Neutrophil (primary cell): ENCODE results near the gene PCNX2.
"Not testable (repeated sequence)": the region's sequence is repeated elsewhere in the genome, so short reads cannot be mapped to it uniquely, and the experiment has no call there.

Source experiments
- H3K27ac ChIP-seq: fragments of 200-600 bp; sonication (generic); 2 replicates; pipeline ENCODE4 v1.5.1; 2016; ENCODE audit warnings: mild to moderate bottlenecking, moderate library complexity
- H3K27me3 ChIP-seq: fragments of 200-600 bp; sonication (generic); 2 replicates; pipeline ENCODE4 v1.6.0; 2016; ENCODE audit warnings: mild to moderate bottlenecking
- H3K36me3 ChIP-seq: fragments of 200-600 bp; sonication (generic); 2 replicates; pipeline ENCODE4 v1.5.1; 2017
- H3K4me1 ChIP-seq, 2 experiments: fragments of 200-600 bp in 1 of 2; sonication (generic) in 1 of 2; 1 replicate in 1 of 2; 2 replicates in 1 of 2; pipeline versions ENCODE4 v1.5.1 to v1.6.1; 2013 to 2016; ENCODE audit warnings: low read depth in 1 of 2, low read length in 1 of 2, mild to moderate bottlenecking in 1 of 2, moderate library complexity in 1 of 2; ENCODE audit not compliant: control insufficient read depth in 1 of 2, insufficient read depth in 1 of 2
- H3K4me3 ChIP-seq, 2 experiments: fragments of 200-600 bp in 1 of 2; sonication (generic) in 1 of 2; 1 replicate in 1 of 2; 2 replicates in 1 of 2; pipeline ENCODE4 v1.5.1; 2013 to 2016; ENCODE audit warnings: low read depth in 1 of 2, low read length in 1 of 2, mild to moderate bottlenecking in 1 of 2, moderate library complexity in 1 of 2
- H3K9me3 ChIP-seq: fragments of 200-600 bp; sonication (generic); 2 replicates; pipeline ENCODE4 v1.5.1; 2016
- TF ChIP-seq, protein P1 (sequence below): fragments of 200-600 bp; sonication (generic); IDR thresholded peaks from 2 replicates; pipeline ENCODE4 v1.5.1; 2016; ENCODE audit warnings: antibody characterized with exemption

Gene PCNX2

DNA sequence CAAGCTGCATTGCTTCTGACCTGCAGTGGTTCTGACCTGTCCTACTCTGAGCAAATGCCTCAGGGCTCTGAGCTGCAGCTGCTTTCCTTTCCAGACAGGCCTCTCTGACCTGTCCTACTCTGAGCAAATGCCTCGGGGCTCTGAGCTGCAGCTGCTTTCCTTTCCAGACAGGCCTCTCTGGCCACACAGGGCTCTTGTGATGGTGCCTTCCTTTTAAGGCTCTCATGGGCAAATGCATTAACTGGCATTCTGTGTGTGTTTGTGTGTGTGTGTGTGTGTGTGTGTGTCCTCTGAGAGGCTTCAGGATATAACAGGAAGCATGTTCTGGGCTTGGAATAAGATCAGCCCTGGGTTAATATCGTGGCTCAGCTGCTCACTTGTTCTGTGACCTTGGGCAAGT is 213.8 kb downstream of the PCNX2 start:
- Histone ChIP-seq H3K27ac (no peak overlapping the region), H3K36me3 (no peaks in the 10 kb centered on the region), H3K4me3 (no peak overlapping the region), H3K9me3 (no peaks in the 10 kb centered on the region), H3K4me1 (peaks cover 7 to 9% of the 10 kb centered on the region in 2 experiments), H3K27me3 (no peaks in the 10 kb centered on the region)
- TF ChIP-seq, protein P1, sequence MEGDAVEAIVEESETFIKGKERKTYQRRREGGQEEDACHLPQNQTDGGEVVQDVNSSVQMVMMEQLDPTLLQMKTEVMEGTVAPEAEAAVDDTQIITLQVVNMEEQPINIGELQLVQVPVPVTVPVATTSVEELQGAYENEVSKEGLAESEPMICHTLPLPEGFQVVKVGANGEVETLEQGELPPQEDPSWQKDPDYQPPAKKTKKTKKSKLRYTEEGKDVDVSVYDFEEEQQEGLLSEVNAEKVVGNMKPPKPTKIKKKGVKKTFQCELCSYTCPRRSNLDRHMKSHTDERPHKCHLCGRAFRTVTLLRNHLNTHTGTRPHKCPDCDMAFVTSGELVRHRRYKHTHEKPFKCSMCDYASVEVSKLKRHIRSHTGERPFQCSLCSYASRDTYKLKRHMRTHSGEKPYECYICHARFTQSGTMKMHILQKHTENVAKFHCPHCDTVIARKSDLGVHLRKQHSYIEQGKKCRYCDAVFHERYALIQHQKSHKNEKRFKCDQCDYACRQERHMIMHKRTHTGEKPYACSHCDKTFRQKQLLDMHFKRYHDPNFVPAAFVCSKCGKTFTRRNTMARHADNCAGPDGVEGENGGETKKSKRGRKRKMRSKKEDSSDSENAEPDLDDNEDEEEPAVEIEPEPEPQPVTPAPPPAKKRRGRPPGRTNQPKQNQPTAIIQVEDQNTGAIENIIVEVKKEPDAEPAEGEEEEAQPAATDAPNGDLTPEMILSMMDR = no peak

DNA sequence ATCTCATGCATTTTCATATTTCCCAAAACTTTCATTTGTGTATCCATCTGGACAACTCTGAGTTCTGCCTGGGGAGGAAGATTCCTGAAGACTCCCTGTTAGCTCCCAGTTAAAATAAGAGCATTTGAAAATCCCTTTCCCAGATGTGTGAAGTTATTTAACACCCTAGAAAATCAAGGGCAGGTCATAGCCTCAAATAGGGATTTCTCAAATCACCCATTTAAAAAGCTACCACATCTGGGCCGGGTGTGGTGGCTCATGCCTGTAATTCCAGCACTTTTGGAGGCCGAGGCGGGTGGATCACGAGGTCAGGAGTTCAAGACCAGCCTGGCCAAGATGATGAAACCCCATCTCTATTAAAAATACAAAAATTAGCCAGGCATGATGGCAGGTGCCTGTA is 214.7 kb downstream of the PCNX2 start:
- H3K4me1 ChIP-seq, H3K27ac ChIP-seq, H3K36me3 ChIP-seq, H3K4me3 ChIP-seq, H3K9me3 ChIP-seq, H3K27me3 ChIP-seq: not testable (repeated sequence)

DNA sequence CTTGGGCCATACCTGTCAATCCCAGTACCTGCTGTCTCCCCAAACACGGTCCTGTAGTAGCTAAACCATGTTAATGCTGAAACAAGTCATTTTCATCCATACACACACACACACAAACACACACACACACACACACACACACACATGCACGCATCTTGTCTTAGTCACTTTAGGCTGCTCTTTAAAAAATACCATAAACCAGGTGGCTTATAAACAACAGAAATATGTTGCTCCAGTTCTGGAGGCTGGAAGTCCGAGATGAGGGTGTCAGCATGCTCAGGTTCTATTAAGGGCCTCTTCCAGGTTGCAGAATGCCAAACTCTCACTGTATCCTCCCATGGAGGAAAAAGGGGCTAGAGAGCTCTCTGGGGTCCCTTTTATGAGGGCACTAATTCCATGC is 215.2 kb downstream of the PCNX2 start:
- TF ChIP-seq, protein P1 = no peak
- Histone ChIP-seq H3K4me1 (peaks cover 7 to 9% of the 10 kb centered on the region in 2 experiments), H3K27me3 (no peaks in the 10 kb centered on the region), H3K27ac (no peak overlapping the region), H3K4me3 (no peak overlapping the region), H3K36me3 (no peaks in the 10 kb centered on the region), H3K9me3 (no peaks in the 10 kb centered on the region)

DNA sequence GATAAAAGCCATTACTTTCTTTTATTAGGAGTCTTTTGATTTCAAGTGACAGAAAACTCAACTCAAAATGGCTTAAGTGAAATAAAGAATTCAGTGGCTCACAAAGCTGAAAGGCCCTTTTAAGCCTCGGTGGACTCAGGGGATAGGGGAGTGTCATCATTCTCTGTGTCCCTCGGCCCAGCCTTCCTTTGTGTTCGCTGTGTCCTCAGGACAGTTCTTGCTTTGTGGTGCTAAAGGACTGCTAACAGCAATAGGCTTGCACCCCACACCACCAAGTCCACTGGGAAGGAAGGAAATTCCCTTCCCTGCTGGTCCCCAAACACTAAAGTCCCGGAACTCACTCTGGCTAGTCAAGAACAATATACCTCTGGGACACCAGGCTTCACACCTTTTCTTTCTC is 216.0 kb downstream of the PCNX2 start:
- TF ChIP-seq, protein P1 = no peak
- no peak overlapping the region for H3K27ac ChIP-seq
- H3K4me3 ChIP-seq = no peak overlapping the region
- no peaks in the 10 kb centered on the region for H3K9me3 ChIP-seq
- no peaks in the 10 kb centered on the region for H3K36me3 ChIP-seq
- no peaks in the 10 kb centered on the region for H3K27me3 ChIP-seq
- peaks cover 7 to 9% of the 10 kb centered on the region in 2 experiments for H3K4me1 ChIP-seq

DNA sequence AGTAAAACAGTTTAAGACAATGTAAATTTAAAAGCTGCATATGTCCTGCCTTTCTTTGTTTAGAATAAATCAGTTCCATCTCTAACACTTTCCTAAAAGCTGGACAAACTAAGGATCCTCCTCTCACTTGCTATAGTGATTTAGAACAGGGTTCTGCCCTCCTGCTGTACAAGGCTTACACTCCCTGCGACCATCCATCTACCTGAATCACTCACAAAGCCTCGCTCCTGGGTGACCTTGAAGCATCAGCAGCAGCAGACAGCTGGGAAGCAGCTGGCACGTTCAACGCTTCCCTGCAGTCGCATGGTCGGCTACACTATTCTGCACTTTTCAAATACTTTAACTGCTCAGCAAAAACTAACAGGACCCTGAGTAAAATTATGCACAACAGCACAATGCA is 217.1 kb downstream of the PCNX2 start:
- no peak overlapping the region for H3K4me3 ChIP-seq
- H3K27ac ChIP-seq = no peak overlapping the region
- no peaks in the 10 kb centered on the region for H3K36me3 ChIP-seq
- no peaks in the 10 kb centered on the region for H3K27me3 ChIP-seq
- TF ChIP-seq, protein P1 = no peak
- H3K9me3 ChIP-seq = no peaks in the 10 kb centered on the region
- H3K4me1 ChIP-seq = peaks cover 7 to 9% of the 10 kb centered on the region in 2 experiments

DNA sequence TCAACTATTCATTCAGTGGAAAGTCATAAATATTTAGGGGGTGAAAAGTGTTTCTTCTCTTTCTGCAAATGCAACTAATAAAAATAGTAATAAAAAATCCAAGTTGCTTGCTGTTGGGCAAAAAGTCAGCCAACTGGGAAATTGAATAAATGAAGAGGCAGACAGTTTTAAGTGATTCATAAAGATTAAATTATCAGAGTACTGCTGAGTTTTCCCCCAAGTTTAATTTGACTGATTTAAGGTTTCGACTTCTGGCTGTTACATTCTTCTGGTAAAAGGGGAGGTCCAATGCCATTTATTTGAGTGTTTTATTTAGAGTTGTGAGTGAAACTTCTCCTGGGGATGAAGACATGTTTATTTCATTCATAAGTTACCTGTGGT is 219.6 kb downstream of the PCNX2 start:
- Histone ChIP-seq H3K27ac (no peak overlapping the region), H3K4me1 (no peaks in the 10 kb centered on the region), H3K36me3 (no peaks in the 10 kb centered on the region), H3K4me3 (no peak overlapping the region), H3K27me3 (no peaks in the 10 kb centered on the region), H3K9me3 (no peaks in the 10 kb centered on the region)
- TF ChIP-seq, protein P1 = no peak
